Mucosa of descending colon (tissue), 3 donors: ENCODE measurements around the gene TPR. TPM values are rescaled to one million over a fixed set of nuclear protein-coding genes. Genes with fewer than 3 reads are reported as not detected.
A peak's percentile ranks its signal among the peaks of the same experiment; 100 is the strongest.
"Not testable (repeated sequence)": the region's sequence is repeated elsewhere in the genome, so short reads cannot be mapped to it uniquely, and the experiment has no call there.

Experiments
- ATAC-seq: fragments of 200-7000 bp; cut with Tn5 transposase; one replicate; pipeline ENCODE4 v1.9.1; 2020; ENCODE audit warnings: mild to moderate bottlenecking, moderate library complexity
- DNase-seq, 3 donors: peaks; one replicate each; pipeline ENCODE4 v3.0.0-alpha.2; 2020
- H3K36me3 ChIP-seq: fragments of 200-600 bp; one replicate; pipeline ENCODE4 v1.8.0; 2021; ENCODE audit warnings: low read depth, mild to moderate bottlenecking
- H3K4me1 ChIP-seq: fragments of 200-600 bp; one replicate; pipeline ENCODE4 v1.8.0; 2021; ENCODE audit warnings: low read depth, mild to moderate bottlenecking
- H3K4me3 ChIP-seq: fragments of 200-600 bp; one replicate; pipeline ENCODE4 v1.8.0; 2021; ENCODE audit warnings: mild to moderate bottlenecking
- H3K9me3 ChIP-seq: fragments of 200-600 bp; one replicate; pipeline ENCODE4 v1.8.0; 2021; ENCODE audit warnings: mild to moderate bottlenecking
- intact Hi-C, 2 donors: fragments of 100-400 bp; cut with DNase I in 1 of 2; cut with micrococcal nuclease in 1 of 2; formaldehyde crosslinking; loops; one replicate each; pipeline versions ENCODE4 v1.11.0 to v1.11.1; 2022; cut with DNase I, micrococcal nuclease
- total RNA-seq, 3 donors: library from RNA; stranded (reverse); fragmentation: NEBNext Ultra II Directional in 2 of 3; extraction: Animal tissue kit (Norgen Biotek cat#: 25700) in 2 of 3; gene quantifications; one replicate each; pipeline versions ENCODE4 v1.2.1 to v1.2.4, GENCODE V29; 2021 to 2023
- TF ChIP-seq, protein P1 (sequence below): fragments of 200-600 bp; IDR thresholded peaks from one replicate; pipeline ENCODE4 v1.8.0; 2022; ENCODE audit warnings: antibody characterized with exemption, mild to moderate bottlenecking
- donor health status: DM: no; HTN: no; CAD: no; lungs with moderate emphysema.
- donor health status: DM: no; HTN: no; CAD: no.
- donor health status: DM: no; HTN: yes; CAD: no.

Gene TPR
- total RNA-seq, 3 donors from 2014 or later: 68.3 to 90.1 (median 78.3) TPM

DNA sequence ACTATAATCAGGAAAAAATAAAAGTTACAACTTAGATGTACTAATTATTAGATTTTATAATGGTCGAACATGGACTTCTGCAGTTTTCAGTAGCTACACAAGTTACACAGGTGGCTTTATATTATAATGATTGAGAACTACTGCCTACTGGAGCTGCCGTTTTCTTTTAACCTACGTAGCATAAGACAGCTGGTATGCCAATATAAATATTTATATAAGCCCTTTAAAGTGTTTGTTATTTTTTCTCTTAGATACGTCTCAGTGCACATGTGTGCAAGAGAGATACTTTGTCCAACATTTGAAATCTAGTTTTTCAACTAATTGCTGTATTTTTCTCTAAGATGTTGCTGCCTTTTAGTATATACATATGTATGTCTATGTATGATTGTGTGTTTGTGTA, 43.5 kb upstream of the TPR start:
- Histone ChIP-seq H3K4me3 (no peak overlapping the region), H3K4me1 (no peaks in the 10 kb centered on the region), H3K9me3 (no peaks in the 10 kb centered on the region), H3K36me3 (no peaks in the 10 kb centered on the region)
- ATAC-seq (no peak), DNase-seq (no peak)
- TF ChIP-seq, protein P1, sequence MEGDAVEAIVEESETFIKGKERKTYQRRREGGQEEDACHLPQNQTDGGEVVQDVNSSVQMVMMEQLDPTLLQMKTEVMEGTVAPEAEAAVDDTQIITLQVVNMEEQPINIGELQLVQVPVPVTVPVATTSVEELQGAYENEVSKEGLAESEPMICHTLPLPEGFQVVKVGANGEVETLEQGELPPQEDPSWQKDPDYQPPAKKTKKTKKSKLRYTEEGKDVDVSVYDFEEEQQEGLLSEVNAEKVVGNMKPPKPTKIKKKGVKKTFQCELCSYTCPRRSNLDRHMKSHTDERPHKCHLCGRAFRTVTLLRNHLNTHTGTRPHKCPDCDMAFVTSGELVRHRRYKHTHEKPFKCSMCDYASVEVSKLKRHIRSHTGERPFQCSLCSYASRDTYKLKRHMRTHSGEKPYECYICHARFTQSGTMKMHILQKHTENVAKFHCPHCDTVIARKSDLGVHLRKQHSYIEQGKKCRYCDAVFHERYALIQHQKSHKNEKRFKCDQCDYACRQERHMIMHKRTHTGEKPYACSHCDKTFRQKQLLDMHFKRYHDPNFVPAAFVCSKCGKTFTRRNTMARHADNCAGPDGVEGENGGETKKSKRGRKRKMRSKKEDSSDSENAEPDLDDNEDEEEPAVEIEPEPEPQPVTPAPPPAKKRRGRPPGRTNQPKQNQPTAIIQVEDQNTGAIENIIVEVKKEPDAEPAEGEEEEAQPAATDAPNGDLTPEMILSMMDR: no peak
- intact Hi-C loops: no loop called here

DNA sequence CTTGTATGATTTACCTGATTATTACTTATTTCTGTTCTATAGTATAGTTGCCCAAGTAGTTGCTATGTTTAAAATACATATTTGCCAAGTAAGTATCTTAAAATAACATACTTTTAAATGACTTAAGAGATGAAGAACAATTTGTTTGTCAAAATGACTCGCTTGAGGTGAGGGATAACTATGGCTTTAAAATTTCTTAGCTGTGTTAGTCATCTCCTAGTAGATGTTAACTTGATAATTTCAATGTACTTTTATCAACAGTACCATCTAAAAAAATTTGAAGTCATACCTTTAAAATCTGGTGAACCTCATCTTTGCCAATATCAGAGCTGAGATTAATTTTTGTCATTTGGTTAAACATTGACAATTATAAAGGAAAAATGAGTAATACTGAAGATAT, 38.3 kb upstream of the TPR start:
- Histone ChIP-seq H3K4me3 (no peak overlapping the region), H3K4me1 (no peaks in the 10 kb centered on the region), H3K36me3 (no peaks in the 10 kb centered on the region), H3K9me3 (no peaks in the 10 kb centered on the region)
- ATAC-seq (no peak), DNase-seq (no peak)
- intact Hi-C loops: no loop called here
- TF ChIP-seq, protein P1: no peak

DNA sequence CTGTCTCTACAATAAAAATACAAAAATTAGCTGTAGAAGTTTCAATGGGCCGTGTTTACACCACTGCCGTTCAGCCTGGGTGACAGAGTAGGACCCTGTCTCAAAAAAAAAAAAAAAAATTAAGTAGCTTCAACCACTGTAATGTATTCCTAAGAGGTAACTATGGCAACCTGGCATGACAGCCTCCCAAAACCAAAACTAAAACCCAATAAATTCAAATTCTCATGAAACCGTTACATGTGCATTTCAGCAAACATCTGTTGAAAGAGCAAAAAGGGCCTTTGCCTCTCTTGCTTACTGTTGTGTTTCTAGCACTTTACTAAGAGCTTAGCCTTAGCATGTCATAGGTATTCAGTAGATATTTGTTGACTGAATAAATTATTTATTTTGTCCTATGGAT, 34.0 kb upstream of the TPR start:
- intact Hi-C loops: loop anchor here in 1 of 2 donors (10.0 kb wide), 1 partner anchor 586 kb away; no protein-coding TSS in a partner anchor
- no peak for DNase-seq
- Histone ChIP-seq H3K9me3 (no peaks in the 10 kb centered on the region), H3K4me3 (no peak overlapping the region), H3K36me3 (no peaks in the 10 kb centered on the region), H3K4me1 (no peaks in the 10 kb centered on the region)
- peak; percentile 28 for ATAC-seq
- TF ChIP-seq, protein P1: no peak

DNA sequence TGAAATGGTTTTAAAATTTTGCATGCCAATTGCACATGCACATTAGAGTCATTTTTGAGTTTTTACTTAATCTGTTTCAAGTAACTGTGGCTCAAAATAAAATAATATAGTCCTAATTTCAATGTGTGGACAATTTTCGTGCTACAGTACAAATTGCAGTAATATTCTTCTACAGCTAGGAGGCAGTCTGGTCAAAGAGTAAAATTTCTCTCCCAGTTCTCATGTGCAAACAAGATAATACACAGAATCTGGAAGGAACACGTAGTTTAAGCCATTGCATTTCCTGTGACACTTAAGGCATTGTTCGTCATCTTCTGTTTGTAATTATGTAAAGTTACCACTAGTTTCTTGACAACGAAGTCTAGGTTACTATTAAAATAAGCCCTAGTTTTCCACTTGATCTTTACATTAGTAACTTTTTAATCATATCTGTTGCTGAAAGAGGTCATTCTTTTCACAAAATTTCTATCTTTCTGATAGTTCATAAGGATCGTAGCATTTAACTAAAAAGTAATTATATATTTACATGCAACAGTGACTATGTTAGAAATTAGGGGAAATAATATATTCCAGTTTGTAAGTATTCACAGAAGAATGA, 29.5 kb upstream of the TPR start:
- intact Hi-C loops: loop anchor here in 1 of 2 donors (10.0 kb wide), 1 partner anchor 590 kb away; no protein-coding TSS in a partner anchor
- Histone ChIP-seq H3K36me3 (no peaks in the 10 kb centered on the region), H3K4me3 (no peak overlapping the region), H3K9me3 (no peaks in the 10 kb centered on the region), H3K4me1 (no peaks in the 10 kb centered on the region)
- DNase-seq (no peak), ATAC-seq (peak; percentile 57)
- TF ChIP-seq, protein P1: peak; percentile 37

DNA sequence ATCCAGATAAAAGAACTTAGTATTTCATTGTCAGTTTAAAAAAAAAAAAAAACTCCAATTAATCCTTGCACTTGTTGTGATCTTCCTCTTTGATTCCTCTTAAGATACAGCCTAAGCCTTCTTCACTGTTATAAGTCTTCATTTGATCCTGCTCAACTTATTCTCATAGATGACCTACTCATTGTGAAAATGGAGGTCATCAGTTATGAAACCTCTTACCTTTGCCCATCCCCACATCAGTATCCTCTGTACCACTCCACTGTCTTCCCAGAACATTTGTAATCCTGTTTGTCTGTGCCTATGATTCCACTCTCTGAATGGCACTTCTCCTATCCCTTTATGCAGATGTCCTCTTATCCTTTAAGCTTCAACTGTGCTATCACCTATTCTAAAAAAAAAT, 28.6 kb upstream of the TPR start:
- H3K4me1 ChIP-seq: no peaks in the 10 kb centered on the region

DNA sequence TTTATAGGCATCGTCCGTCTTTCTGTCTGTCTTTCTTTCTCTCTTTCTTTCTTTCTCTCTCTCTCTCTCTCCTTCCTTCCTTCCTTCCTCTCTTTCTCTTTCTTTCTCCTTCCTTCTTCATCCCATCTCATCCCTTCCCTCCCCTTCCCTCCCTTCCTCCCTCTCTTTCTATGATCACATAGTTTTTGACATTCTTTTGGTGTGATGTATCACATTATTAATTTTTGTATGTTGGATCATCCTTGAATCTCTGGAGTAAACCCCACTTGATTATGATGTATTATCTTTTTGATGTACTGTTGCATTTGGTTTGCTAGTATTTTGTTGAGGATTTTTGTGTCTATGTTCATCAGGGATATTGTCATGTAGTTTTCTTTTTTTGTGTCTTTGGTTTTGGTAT, 26.4 kb upstream of the TPR start:
- not testable (repeated sequence) for H3K4me3 ChIP-seq, DNase-seq, H3K9me3 ChIP-seq, H3K4me1 ChIP-seq, ATAC-seq, H3K36me3 ChIP-seq
- intact Hi-C loops: loop anchor here in 1 of 2 donors (10.0 kb wide), 1 partner anchor 593 kb away; no protein-coding TSS in a partner anchor

More for the DNA sequence above, 28.6 kb upstream of the TPR start:
- intact Hi-C loops: loop anchor here in 1 of 2 donors (10.0 kb wide), 1 partner anchor 591 kb away; no protein-coding TSS in a partner anchor
- TF ChIP-seq, protein P1: no peak
- no peaks in the 10 kb centered on the region for H3K36me3 ChIP-seq
- ATAC-seq: no peak
- DNase-seq: no peak
- H3K4me3 ChIP-seq: no peak overlapping the region
- H3K9me3 ChIP-seq: no peaks in the 10 kb centered on the region

DNA sequence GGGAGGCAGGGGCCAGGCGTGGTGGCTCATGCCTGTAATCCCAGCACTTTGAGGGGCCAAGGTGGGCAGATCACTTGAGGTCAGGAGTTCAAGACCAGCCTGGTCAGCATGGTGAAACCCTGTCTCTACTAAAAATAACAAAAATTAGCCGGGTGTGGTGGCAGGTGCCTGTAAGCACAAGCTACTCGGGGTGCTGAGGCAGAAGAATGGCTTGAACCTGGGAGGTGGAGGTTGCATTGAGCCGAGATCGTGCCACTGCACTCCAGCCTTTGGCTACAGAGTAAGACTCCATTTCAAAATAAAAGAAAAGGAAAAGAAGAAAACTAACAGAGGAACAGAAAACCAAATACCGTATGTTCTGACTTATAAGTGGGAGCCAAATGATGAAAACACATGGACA, 17.7 kb upstream of the TPR start:
- H3K4me1 ChIP-seq, ATAC-seq, H3K4me3 ChIP-seq, intact Hi-C loops, DNase-seq, H3K9me3 ChIP-seq: not testable (repeated sequence)
- H3K36me3 ChIP-seq: peaks cover 16% of the 10 kb centered on the region
